ENCODE measurements around the gene DMXL1. TPM values are rescaled to one million over a fixed set of nuclear protein-coding genes. Genes with fewer than 3 reads are reported as not detected.

The DMXL1 gene
- total and polyA plus RNA-seq, 4 donors = 4.3 to 38.1 (median 25.1) TPM

- Histone ChIP-seq H3K27ac (ENCODE audit: low read depth in 1 of 2, low read length in 2 of 2) (peak overlapping the region in 1 of 2 donors; percentile 30), H3K9ac (ENCODE audit: low read depth in 1 of 2, low read length in 2 of 2) (no peak overlapping the region)
- DNase-seq (ENCODE audit: low spot score) = no peak
These were observed 203.3 kb downstream of the DMXL1 start for GRCh38 chr5:119274030-119274766.

GRCh38 chr5:119274767-119275130 is 203.9 kb downstream of the DMXL1 start:
- Histone ChIP-seq H3K27me3 (ENCODE audit: control insufficient read depth in 4 of 4, insufficient read depth in 4 of 4, low read length in 3 of 4) (no peaks in the 10 kb centered on the region), H3K27ac (ENCODE audit: low read depth in 1 of 2, low read length in 2 of 2) (peak overlapping the region in 1 of 2 donors; percentile 30), H3K4me1 (ENCODE audit: control insufficient read depth in 4 of 4, insufficient read depth in 4 of 4, low read length in 3 of 4) (peaks cover 0 to 5% (median 1%) of the 10 kb centered on the region in 4 donors), H3K4me3 (ENCODE audit: low read depth in 1 of 3, low read length in 3 of 3) (no peak overlapping the region), H3K9ac (ENCODE audit: low read depth in 1 of 2, low read length in 2 of 2) (no peak overlapping the region), H3K36me3 (ENCODE audit: control insufficient read depth in 4 of 4, insufficient read depth in 3 of 4, low read depth in 1 of 4, low read length in 3 of 4) (no peaks in the 10 kb centered on the region), H3K9me3 (ENCODE audit: control insufficient read depth in 4 of 4, low read length in 3 of 4) (no peaks in the 10 kb centered on the region)
- no peak for TF ChIP-seq RAD21 (IDR thresholded peaks at IDR 0.05)
- no peak for TF ChIP-seq FOXA2 (IDR thresholded peaks at IDR 0.05)
- no peak for TF ChIP-seq HNF4G (IDR thresholded peaks at IDR 0.05)
- no peak for DNase-seq (ENCODE audit: low spot score)

More at GRCh38 chr5:119274030-119274766, 203.3 kb downstream of the DMXL1 start:
- Histone ChIP-seq H3K9me3 (ENCODE audit: control insufficient read depth in 4 of 4, low read length in 3 of 4) (no peaks in the 10 kb centered on the region), H3K4me3 (ENCODE audit: low read depth in 1 of 3, low read length in 3 of 3) (no peak overlapping the region), H3K27me3 (ENCODE audit: control insufficient read depth in 4 of 4, insufficient read depth in 4 of 4, low read length in 3 of 4) (no peaks in the 10 kb centered on the region), H3K4me1 (ENCODE audit: control insufficient read depth in 4 of 4, insufficient read depth in 4 of 4, low read length in 3 of 4) (peaks cover 0 to 8% (median 2%) of the 10 kb centered on the region in 4 donors), H3K36me3 (ENCODE audit: control insufficient read depth in 4 of 4, insufficient read depth in 3 of 4, low read depth in 1 of 4, low read length in 3 of 4) (no peaks in the 10 kb centered on the region)
- 66% methylated on average over 5 of the region's 5 CpGs for WGBS
- no peak for TF ChIP-seq GABPA (IDR thresholded peaks at IDR 0.05 in 1 of 2, conservative IDR thresholded peaks at IDR 0.05 in 1 of 2)
- no peak for TF ChIP-seq JUND (IDR thresholded peaks at IDR 0.05)
- TF ChIP-seq RXRA (IDR thresholded peaks at IDR 0.05) = peak; percentile 32 to 53
- TF ChIP-seq REST (IDR thresholded peaks at IDR 0.05) = no peak

GRCh38 chr5:119275146-119275545 is 204.3 kb downstream of the DMXL1 start:
- TF ChIP-seq HNF4A (conservative IDR thresholded peaks at IDR 0.05) = no peak
- TF ChIP-seq HNF4G (IDR thresholded peaks at IDR 0.05) = no peak
- TF ChIP-seq YY1 (IDR thresholded peaks at IDR 0.05) = no peak
- no peak for TF ChIP-seq GABPA (IDR thresholded peaks at IDR 0.05 in 1 of 2, conservative IDR thresholded peaks at IDR 0.05 in 1 of 2)
- no peak for TF ChIP-seq MAX (IDR thresholded peaks at IDR 0.05)
- TF ChIP-seq RAD21 (IDR thresholded peaks at IDR 0.05) = no peak
- TF ChIP-seq RXRA (IDR thresholded peaks at IDR 0.05) = no peak
- no peak for TF ChIP-seq CTCF (IDR thresholded peaks at IDR 0.05; ENCODE audit: low read depth, low read length, missing input control)
- TF ChIP-seq ATF3 (IDR thresholded peaks at IDR 0.05) = no peak
- no peak for TF ChIP-seq JUND (IDR thresholded peaks at IDR 0.05)
- TF ChIP-seq TAF1 (conservative IDR thresholded peaks at IDR 0.05) = no peak
- TF ChIP-seq FOXA2 (IDR thresholded peaks at IDR 0.05) = no peak
- TF ChIP-seq SP1 (IDR thresholded peaks at IDR 0.05) = no peak
- TF ChIP-seq EGR1 (IDR thresholded peaks at IDR 0.05; ENCODE audit: low read depth in 2 of 2) = no peak
- no peak for TF ChIP-seq FOXA1 (IDR thresholded peaks at IDR 0.05)
- TF ChIP-seq NR2F2 (IDR thresholded peaks at IDR 0.05) = no peak
- Histone ChIP-seq H3K9me3 (ENCODE audit: control insufficient read depth in 4 of 4, low read length in 3 of 4) (no peaks in the 10 kb centered on the region), H3K4me1 (ENCODE audit: control insufficient read depth in 4 of 4, insufficient read depth in 4 of 4, low read length in 3 of 4) (peaks cover 0 to 5% (median 1%) of the 10 kb centered on the region in 4 donors), H3K4me3 (ENCODE audit: low read depth in 1 of 3, low read length in 3 of 3) (no peak overlapping the region), H3K36me3 (ENCODE audit: control insufficient read depth in 4 of 4, insufficient read depth in 3 of 4, low read depth in 1 of 4, low read length in 3 of 4) (no peaks in the 10 kb centered on the region), H3K9ac (ENCODE audit: low read depth in 1 of 2, low read length in 2 of 2) (no peak overlapping the region), H3K27me3 (ENCODE audit: control insufficient read depth in 4 of 4, insufficient read depth in 4 of 4, low read length in 3 of 4) (no peaks in the 10 kb centered on the region), H3K27ac (ENCODE audit: low read depth in 1 of 2, low read length in 2 of 2) (peak overlapping the region; percentile 14 to 25)
- 93% methylated on average over 6 of the region's 6 CpGs for WGBS
- DNase-seq (ENCODE audit: low spot score) = no peak

Data from liver (tissue), 9 donors.